Measurements from ENCODE around the gene PDAP1. TPM values are rescaled to one million over a fixed set of nuclear protein-coding genes. Genes with fewer than 3 reads are reported as not detected.

PDAP1 gene
- total RNA-seq, 1 donor from 2014 or later = 128 TPM

- no peaks in the 10 kb centered on the region for H3K27me3 Mint-ChIP-seq
- no peak overlapping the region for H3K4me3 Mint-ChIP-seq (ENCODE audit: low read depth)
- H3K27ac Mint-ChIP-seq = no peak overlapping the region
- peaks cover 6% of the 10 kb centered on the region for H3K4me1 Mint-ChIP-seq (ENCODE audit: low read depth)
- no peak for DNase-seq (ENCODE audit: low spot score, unreplicated experiment)
- H3K9me3 Mint-ChIP-seq (ENCODE audit: low read depth) = no peaks in the 10 kb centered on the region
- no peak for TF ChIP-seq CTCF (IDR thresholded peaks at IDR 0.05; ENCODE audit: unreplicated experiment)
- H3K36me3 Mint-ChIP-seq (ENCODE audit: insufficient read depth) = peaks cover 8% of the 10 kb centered on the region
Measured at GRCh38 chr7:99395616-99396327, 12.6 kb downstream of the PDAP1 start.

- H3K36me3 Mint-ChIP-seq (ENCODE audit: insufficient read depth) = peaks cover 8% of the 10 kb centered on the region
- no peaks in the 10 kb centered on the region for H3K9me3 Mint-ChIP-seq (ENCODE audit: low read depth)
- no peaks in the 10 kb centered on the region for H3K27me3 Mint-ChIP-seq
- H3K4me3 Mint-ChIP-seq (ENCODE audit: low read depth) = no peak overlapping the region
- TF ChIP-seq CTCF (IDR thresholded peaks at IDR 0.05; ENCODE audit: unreplicated experiment) = no peak
- DNase-seq (ENCODE audit: low spot score, unreplicated experiment) = no peak
- peaks cover 6% of the 10 kb centered on the region for H3K4me1 Mint-ChIP-seq (ENCODE audit: low read depth)
- no peak overlapping the region for H3K27ac Mint-ChIP-seq
Measured at GRCh38 chr7:99394188-99394502, 14.3 kb downstream of the PDAP1 start.

GRCh38 chr7:99393355-99394187 is 14.8 kb downstream of the PDAP1 start:
- peaks cover 8% of the 10 kb centered on the region for H3K36me3 Mint-ChIP-seq (ENCODE audit: insufficient read depth)
- peak overlapping the region; percentile 98 for H3K27ac Mint-ChIP-seq
- peak overlapping the region; percentile 90 for H3K4me3 Mint-ChIP-seq (ENCODE audit: low read depth)
- no peaks in the 10 kb centered on the region for H3K27me3 Mint-ChIP-seq
- H3K4me1 Mint-ChIP-seq (ENCODE audit: low read depth) = peaks cover 6% of the 10 kb centered on the region
- no peaks in the 10 kb centered on the region for H3K9me3 Mint-ChIP-seq (ENCODE audit: low read depth)
- TF ChIP-seq CTCF (IDR thresholded peaks at IDR 0.05; ENCODE audit: unreplicated experiment) = no peak
- peak; percentile 54 for DNase-seq (ENCODE audit: low spot score, unreplicated experiment)

- peak overlapping the region; percentile 90 for H3K4me3 Mint-ChIP-seq (ENCODE audit: low read depth)
- peak; percentile 65 for DNase-seq (ENCODE audit: low spot score, unreplicated experiment)
- no peaks in the 10 kb centered on the region for H3K27me3 Mint-ChIP-seq
- H3K27ac Mint-ChIP-seq = peak overlapping the region; percentile 98
- H3K9me3 Mint-ChIP-seq (ENCODE audit: low read depth) = no peaks in the 10 kb centered on the region
- H3K4me1 Mint-ChIP-seq (ENCODE audit: low read depth) = peaks cover 6% of the 10 kb centered on the region
- TF ChIP-seq CTCF (IDR thresholded peaks at IDR 0.05; ENCODE audit: unreplicated experiment) = no peak
- peaks cover 6% of the 10 kb centered on the region for H3K36me3 Mint-ChIP-seq (ENCODE audit: insufficient read depth)
Measured at GRCh38 chr7:99392659-99393354, 15.6 kb downstream of the PDAP1 start.

GRCh38 chr7:99392046-99392445 is 16.4 kb downstream of the PDAP1 start:
- no peak for TF ChIP-seq CTCF (IDR thresholded peaks at IDR 0.05; ENCODE audit: unreplicated experiment)
- Mint-ChIP-seq H3K4me1 (ENCODE audit: low read depth) (peaks cover 6% of the 10 kb centered on the region), H3K36me3 (ENCODE audit: insufficient read depth) (peaks cover 5% of the 10 kb centered on the region), H3K4me3 (ENCODE audit: low read depth) (peak overlapping the region; percentile 90), H3K27me3 (no peaks in the 10 kb centered on the region), H3K9me3 (ENCODE audit: low read depth) (no peaks in the 10 kb centered on the region), H3K27ac (no peak overlapping the region)
- no peak for DNase-seq (ENCODE audit: low spot score, unreplicated experiment)
